OCI-LY7 (cell line): ENCODE data around the gene FYN. TPM values are rescaled to one million over a fixed set of nuclear protein-coding genes. Genes with fewer than 3 reads are reported as not detected.
"Not testable (repeated sequence)": the region's sequence is repeated elsewhere in the genome, so short reads cannot be mapped to it uniquely, and the experiment has no call there.

Experiments used
- BruUV-seq: library from RNA; stranded (reverse); fragments of 400-500 nt; replicated peaks from 2 replicates; lab custom pipeline; 2021; lab: Mats Ljungman, UMichigan
- CTCF ChIA-PET: fragments of 300-600 bp; sonication (Branson Sonifier 250); formaldehyde crosslinking; loops from one replicate; lab custom pipeline; 2022; ENCODE audit warnings: antibody characterized with exemption; ENCODE audit not compliant: unreplicated experiment; lab: Charles Lee
- POLR2A ChIA-PET: fragments of 300-600 bp; sonication (Branson Sonifier 250); formaldehyde crosslinking; loops from one replicate; lab custom pipeline; 2022; ENCODE audit warnings: antibody characterized with exemption; lab: Charles Lee
- DNase-seq: peaks from one replicate; pipeline ENCODE4 v3.0.0-alpha.2; 2015; ENCODE audit warnings: low spot score
- H2AFZ ChIP-seq: fragments of 200-600 bp; sonication (generic), shearing (Covaris generic); 2 replicates; pipeline ENCODE4 v1.6.1; 2014; ENCODE audit warnings: mild to moderate bottlenecking, antibody characterized with exemption, low read length, moderate library complexity
- H3K27ac ChIP-seq: fragments of 200-600 bp; sonication (generic); 2 replicates; pipeline ENCODE4 v1.5.1; 2014; ENCODE audit warnings: mixed run types, low read depth, mild to moderate bottlenecking, moderate library complexity, low read length, inconsistent platforms; ENCODE audit not compliant: poor library complexity, severe bottlenecking
- H3K36me3 ChIP-seq: fragments of 200-600 bp; sonication (generic); 2 replicates; pipeline ENCODE4 v1.6.1; 2014; ENCODE audit warnings: mild to moderate bottlenecking, antibody characterized with exemption, low read length, moderate library complexity, mixed read lengths; ENCODE audit not compliant: insufficient read depth
- H3K4me1 ChIP-seq: fragments of 200-600 bp; sonication (generic); 2 replicates; pipeline ENCODE4 v1.5.1; 2014; ENCODE audit warnings: mild to moderate bottlenecking, low read length; ENCODE audit not compliant: insufficient read depth, poor library complexity, severe bottlenecking
- H3K4me2 ChIP-seq: fragments of 200-600 bp; sonication (generic); 2 replicates; pipeline ENCODE4 v1.6.1; 2014; ENCODE audit warnings: mild to moderate bottlenecking, low read length
- H3K4me3 ChIP-seq: fragments of 200-600 bp; sonication (generic); 2 replicates; pipeline ENCODE4 v1.5.1; 2014; ENCODE audit warnings: mild to moderate bottlenecking, low read depth, low read length; ENCODE audit not compliant: poor library complexity, severe bottlenecking
- H3K79me2 ChIP-seq: fragments of 200-600 bp; sonication (generic); 2 replicates; pipeline ENCODE4 v1.6.1; 2016; ENCODE audit warnings: low read depth, mild to moderate bottlenecking, low read length, moderate library complexity, mixed read lengths; ENCODE audit not compliant: insufficient read depth
- H3K9me2 ChIP-seq: fragments of 200-600 bp; sonication (generic); 2 replicates; pipeline ENCODE4 v1.6.1; 2016; ENCODE audit warnings: mild to moderate bottlenecking, low read length, mixed read lengths; ENCODE audit not compliant: insufficient read depth
- H3K9me3 ChIP-seq: fragments of 200-600 bp; sonication (generic); 2 replicates; pipeline ENCODE4 v1.6.1; 2014; ENCODE audit warnings: mild to moderate bottlenecking, mixed run types, low read length, mixed read lengths
- H4K20me1 ChIP-seq: fragments of 200-600 bp; sonication (generic); 2 replicates; pipeline ENCODE4 v1.6.1; 2014; ENCODE audit warnings: mild to moderate bottlenecking, antibody characterized with exemption, low read length, moderate library complexity, mixed read lengths; ENCODE audit not compliant: insufficient read depth
- EZH2phosphoT487 ChIP-seq: fragments of 200-600 bp; sonication (generic); IDR thresholded peaks from 2 replicates; pipeline ENCODE4 v1.6.1; 2018; ENCODE audit warnings: low read depth, borderline replicate concordance, mild to moderate bottlenecking, mixed run types, antibody characterized with exemption, low read length, moderate library complexity, mixed read lengths
- intact Hi-C: fragments of 100-400 bp; cut with micrococcal nuclease; formaldehyde crosslinking; loops from one replicate; pipeline ENCODE4 v1.10.0; 2022; ENCODE audit not compliant: unreplicated experiment
- total RNA-seq, 2 experiments: library from RNA; depleted of rRNA in 1 of 2; stranded (reverse); fragments of >200 nt in 1 of 2; shearing (Covaris generic) in 1 of 2; gene quantifications; 2 replicates each; pipeline ENCODE4 v1.2.3, GENCODE V29; 2014 to 2022
- TF ChIP-seq, protein P1 (sequence below): fragments of 200-600 bp; sonication (generic); conservative IDR thresholded peaks from 2 replicates; pipeline ENCODE4 v1.5.1; 2014; ENCODE audit warnings: mild to moderate bottlenecking, antibody characterized with exemption, low read length, moderate library complexity, mixed read lengths

FYN gene
- total RNA-seq, 2 experiments from 2014 or later: 57.3 to 92.9 TPM

DNA sequence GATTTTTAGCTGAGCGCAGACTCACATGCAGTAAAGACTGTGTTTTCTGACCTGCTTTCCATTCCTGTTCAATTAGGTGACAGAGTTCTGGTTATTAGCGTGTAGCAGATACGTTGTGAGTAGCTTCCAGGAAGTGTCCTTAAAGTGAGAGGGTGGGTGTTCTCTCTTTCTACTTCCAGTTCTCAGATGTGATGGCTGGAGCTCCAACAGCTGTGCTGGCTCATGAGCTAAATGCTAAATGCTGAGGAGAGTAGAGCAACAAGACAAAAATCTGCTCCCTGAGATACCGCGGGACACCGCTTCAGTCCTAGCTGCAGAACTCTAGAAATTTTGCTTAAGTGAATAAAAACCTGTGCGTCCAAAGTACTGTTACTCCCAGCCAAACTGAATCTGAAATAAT is 38.2 kb upstream of the FYN start:
- H4K20me1 ChIP-seq: no peaks in the 10 kb centered on the region
- no peak overlapping the region for H3K4me2 ChIP-seq
- no peaks in the 10 kb centered on the region for H3K36me3 ChIP-seq
- H3K4me3 ChIP-seq: no peak overlapping the region
- no TSS peak for BruUV-seq
- no peak overlapping the region for H2AFZ ChIP-seq
- no peak for DNase-seq
- ChIA-PET POLR2A (interaction anchor here (0.7 kb wide), 2 partner anchors 9 to 24 kb away, joined by 3 read pairs; no protein-coding TSS in a partner anchor), CTCF (no interaction called here)
- H3K9me2 ChIP-seq: no peaks in the 10 kb centered on the region
- H3K27ac ChIP-seq: no peak overlapping the region
- no peaks in the 10 kb centered on the region for H3K4me1 ChIP-seq
- no peak for TF ChIP-seq EZH2phosphoT487
- TF ChIP-seq, protein P1, sequence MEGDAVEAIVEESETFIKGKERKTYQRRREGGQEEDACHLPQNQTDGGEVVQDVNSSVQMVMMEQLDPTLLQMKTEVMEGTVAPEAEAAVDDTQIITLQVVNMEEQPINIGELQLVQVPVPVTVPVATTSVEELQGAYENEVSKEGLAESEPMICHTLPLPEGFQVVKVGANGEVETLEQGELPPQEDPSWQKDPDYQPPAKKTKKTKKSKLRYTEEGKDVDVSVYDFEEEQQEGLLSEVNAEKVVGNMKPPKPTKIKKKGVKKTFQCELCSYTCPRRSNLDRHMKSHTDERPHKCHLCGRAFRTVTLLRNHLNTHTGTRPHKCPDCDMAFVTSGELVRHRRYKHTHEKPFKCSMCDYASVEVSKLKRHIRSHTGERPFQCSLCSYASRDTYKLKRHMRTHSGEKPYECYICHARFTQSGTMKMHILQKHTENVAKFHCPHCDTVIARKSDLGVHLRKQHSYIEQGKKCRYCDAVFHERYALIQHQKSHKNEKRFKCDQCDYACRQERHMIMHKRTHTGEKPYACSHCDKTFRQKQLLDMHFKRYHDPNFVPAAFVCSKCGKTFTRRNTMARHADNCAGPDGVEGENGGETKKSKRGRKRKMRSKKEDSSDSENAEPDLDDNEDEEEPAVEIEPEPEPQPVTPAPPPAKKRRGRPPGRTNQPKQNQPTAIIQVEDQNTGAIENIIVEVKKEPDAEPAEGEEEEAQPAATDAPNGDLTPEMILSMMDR: no peak
- intact Hi-C loops: loop anchor here (5.0 kb wide), 1 partner anchor 56 kb away; no protein-coding TSS in a partner anchor
- no peaks in the 10 kb centered on the region for H3K79me2 ChIP-seq
- H3K9me3 ChIP-seq: no peaks in the 10 kb centered on the region

DNA sequence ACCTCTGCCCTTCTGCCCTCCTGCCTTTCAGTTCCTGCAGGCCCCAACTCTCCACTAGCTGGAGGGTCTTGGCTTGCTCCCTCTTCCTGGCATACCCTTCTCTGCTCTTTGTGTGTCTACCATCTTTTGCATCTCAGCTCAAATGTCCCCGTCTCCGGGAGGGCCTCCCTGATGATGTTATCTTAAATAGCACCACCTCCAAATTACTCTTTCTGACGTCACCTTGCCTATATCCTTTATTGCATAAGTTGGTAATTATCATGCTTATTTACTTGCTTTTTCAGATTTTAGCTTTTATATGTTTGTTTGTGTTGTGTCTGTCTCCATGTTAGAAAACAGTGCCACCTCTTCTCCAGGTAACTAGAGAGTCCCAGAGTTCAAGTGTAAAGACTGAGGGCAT is 36.0 kb upstream of the FYN start:
- no peak overlapping the region for H2AFZ ChIP-seq
- no peaks in the 10 kb centered on the region for H4K20me1 ChIP-seq
- H3K27ac ChIP-seq: no peak overlapping the region
- intact Hi-C loops: no loop called here
- H3K4me3 ChIP-seq: no peak overlapping the region
- no peaks in the 10 kb centered on the region for H3K9me2 ChIP-seq
- no peaks in the 10 kb centered on the region for H3K79me2 ChIP-seq
- no peak for DNase-seq
- H3K4me2 ChIP-seq: no peak overlapping the region
- POLR2A ChIA-PET: no interaction called here
- no peaks in the 10 kb centered on the region for H3K4me1 ChIP-seq
- CTCF ChIA-PET: no interaction called here
- H3K36me3 ChIP-seq: no peaks in the 10 kb centered on the region
- H3K9me3 ChIP-seq: no peaks in the 10 kb centered on the region
- BruUV-seq: no TSS peak
- TF ChIP-seq EZH2phosphoT487: no peak
- TF ChIP-seq, protein P1: no peak

DNA sequence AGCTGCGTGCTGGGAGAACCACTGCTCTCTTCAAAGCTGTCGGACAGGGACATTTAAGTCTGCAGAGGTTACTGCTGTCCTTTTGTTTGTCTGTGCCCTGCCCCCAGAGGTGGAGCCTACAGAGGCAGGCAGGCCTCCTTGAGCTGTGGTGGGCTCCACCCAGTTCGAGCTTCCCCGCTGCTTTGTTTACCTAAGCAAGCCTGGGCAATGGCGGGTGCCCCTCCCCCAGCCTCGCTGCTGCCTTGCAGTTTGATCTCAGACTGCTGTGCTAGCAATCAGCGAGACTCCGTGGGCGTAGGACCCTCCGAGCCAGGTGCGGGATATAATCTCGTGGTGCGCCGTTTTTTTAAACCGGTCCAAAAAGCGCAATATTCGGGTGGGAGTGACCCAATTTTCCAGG is 35.1 kb upstream of the FYN start:
- H3K4me1 ChIP-seq, POLR2A ChIA-PET, H4K20me1 ChIP-seq, intact Hi-C loops, BruUV-seq, H3K9me3 ChIP-seq, H3K27ac ChIP-seq, H3K4me3 ChIP-seq, H3K9me2 ChIP-seq, H3K79me2 ChIP-seq, H2AFZ ChIP-seq, H3K36me3 ChIP-seq, H3K4me2 ChIP-seq, CTCF ChIA-PET, DNase-seq: not testable (repeated sequence)
